GM12892 (cell line): ENCODE measurements around the gene ZNF532.

Experiments used
- POLR2A ChIP-seq: IDR thresholded peaks from 2 replicates; pipeline ENCODE4 v1.6.1; 2011; ENCODE audit warnings: low read depth, low read length, control low read depth
- POLR2AphosphoS5 ChIP-seq: IDR thresholded peaks from 2 replicates; pipeline ENCODE4 v1.6.1; 2011; ENCODE audit warnings: low read depth, low read length, control low read depth
- TAF1 ChIP-seq: IDR thresholded peaks from 2 replicates; pipeline ENCODE4 v1.6.1; 2011; ENCODE audit warnings: low read depth, mild to moderate bottlenecking, control low read depth, low read length, borderline replicate concordance

- TF ChIP-seq POLR2A (no peak), TAF1 (no peak), POLR2AphosphoS5 (no peak)
Observed at GRCh38 chr18:58820251-58820650, 44.4 kb upstream of the ZNF532 start.
